HG02759 (cell line): ENCODE measurements around the gene TMEM255B.
A peak's percentile ranks its signal among the peaks of the same experiment; 100 is the strongest.
"Not testable (repeated sequence)": the region's sequence is repeated elsewhere in the genome, so short reads cannot be mapped to it uniquely, and the experiment has no call there.

Experiments used
- ATAC-seq: cut with Tn5 transposase; IDR thresholded peaks from one replicate; pipeline ENCODE4 v1.9.1; 2021; ENCODE audit warnings: mild to moderate bottlenecking, moderate library complexity; ENCODE audit not compliant: unreplicated experiment

TMEM255B gene

GRCh38 chr13:113758651-113759524 is at the start of gene TMEM255B:
TMEM255B (plus strand) TSS chr13:113759226; CDS start chr13:113759270, 44 bp downstream.
- ATAC-seq, result peak; percentile 92

DNA sequence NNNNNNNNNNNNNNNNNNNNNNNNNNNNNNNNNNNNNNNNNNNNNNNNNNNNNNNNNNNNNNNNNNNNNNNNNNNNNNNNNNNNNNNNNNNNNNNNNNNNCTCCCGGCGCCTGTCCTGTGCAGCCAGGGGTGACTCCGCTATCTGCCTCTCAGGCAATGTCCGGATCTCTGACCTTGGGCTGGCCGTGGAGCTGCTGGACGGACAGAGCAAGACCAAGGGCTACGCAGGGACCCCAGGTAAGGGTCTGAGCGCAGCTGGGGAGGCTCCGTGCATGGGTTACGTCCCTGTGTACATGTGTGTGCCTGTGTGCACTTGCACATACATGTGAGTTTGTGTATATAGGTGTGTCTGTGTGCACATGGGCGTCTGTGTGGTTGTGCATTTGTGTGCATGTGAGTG is 36.1 kb upstream of the TMEM255B start:
- ATAC-seq, result no peak

DNA sequence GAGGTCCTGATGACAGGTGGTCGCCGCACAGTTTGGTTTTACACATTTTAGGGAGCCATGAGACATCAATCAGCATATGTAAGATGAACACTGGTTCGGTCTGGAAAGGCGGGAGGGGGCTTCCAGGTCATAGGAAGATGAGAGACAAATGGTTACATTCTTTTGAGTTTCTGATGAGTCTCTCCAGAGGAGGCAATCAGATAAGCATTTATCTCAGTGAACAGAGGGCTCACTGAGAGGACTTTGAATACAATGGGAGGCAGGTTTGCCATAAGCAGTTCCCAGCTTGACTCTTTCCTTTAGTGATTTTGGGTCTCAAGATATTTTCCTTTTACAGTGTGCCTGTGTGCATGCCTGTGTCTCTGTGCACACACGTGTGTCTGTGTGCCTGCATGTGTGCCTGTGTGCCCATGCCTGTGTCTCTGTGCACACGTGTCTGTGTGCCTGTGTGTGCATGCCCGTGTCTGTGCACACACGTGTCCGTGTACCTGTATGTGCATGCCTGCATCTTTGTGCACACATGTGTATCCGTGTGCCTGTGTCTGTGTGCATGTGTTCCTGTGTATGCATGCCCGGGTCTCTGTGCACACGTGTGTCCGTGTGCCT is 35.5 kb upstream of the TMEM255B start:
- no peak for ATAC-seq

- no peak for ATAC-seq
Observed at GRCh38 chr13:113724016-113724758, 34.8 kb upstream of the TMEM255B start.

DNA sequence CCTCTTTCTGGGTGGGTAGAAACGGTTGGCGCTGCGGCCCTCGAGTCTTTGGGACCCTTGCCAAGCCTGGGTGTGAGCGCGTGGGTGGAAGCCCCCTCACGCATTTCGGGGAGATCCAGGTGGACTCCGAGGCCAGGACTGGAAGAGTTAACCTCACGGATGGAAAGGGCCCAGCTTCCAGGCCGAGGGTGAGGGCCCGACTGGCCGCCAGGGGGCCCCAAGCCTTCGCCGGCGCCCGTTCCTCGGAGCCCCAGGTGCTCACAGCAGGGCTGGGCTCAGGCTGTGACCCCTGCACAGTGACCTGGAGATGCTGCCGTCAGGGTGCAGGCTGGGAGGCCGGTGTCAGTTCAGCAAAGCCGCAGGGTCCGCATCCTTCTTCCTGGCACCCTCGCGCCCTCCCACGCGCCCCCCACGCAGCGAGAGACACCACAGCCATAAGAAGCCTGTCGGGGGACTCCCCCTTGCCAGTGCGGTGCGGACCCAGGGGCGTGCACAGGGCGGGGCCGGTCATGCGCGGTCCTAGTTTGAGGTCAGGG is 34.2 kb upstream of the TMEM255B start:
- ATAC-seq, result peak; percentile 94

DNA sequence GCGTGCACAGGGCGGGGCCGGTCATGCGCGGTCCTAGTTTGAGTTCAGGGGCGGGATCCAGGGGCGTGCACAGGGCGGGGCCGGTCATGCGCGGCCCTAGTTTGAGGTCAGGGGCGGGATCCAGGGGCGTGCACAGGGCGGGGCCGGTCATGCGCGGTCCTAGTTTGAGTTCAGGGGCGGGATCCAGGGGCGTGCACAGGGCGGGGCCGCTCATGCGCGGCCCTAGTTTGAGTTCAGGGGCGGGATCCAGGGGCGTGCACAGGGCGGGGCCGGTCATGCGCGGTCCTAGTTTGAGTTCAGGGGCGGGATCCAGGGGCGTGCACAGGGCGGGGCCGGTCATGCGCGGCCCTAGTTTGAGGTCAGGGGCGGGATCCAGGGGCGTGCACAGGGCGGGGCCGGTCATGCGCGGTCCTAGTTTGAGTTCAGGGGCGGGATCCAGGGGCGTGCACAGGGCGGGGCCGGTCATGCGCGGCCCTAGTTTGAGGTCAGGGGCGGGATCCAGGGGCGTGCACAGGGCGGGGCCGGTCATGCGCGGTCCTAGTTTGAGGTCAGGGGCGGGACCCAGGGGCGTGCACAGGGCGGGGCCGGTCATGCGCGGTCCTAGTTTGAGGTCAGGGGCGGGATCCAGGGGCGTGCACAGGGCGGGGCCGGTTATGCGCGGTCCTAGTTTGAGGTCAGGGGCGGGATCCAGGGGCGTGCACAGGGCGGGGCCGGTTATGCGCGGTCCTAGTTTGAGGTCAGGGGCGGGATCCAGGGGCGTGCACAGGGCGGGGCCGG is 33.5 kb upstream of the TMEM255B start:
- not testable (repeated sequence) for ATAC-seq

- ATAC-seq, result not testable (repeated sequence)
Observed at GRCh38 chr13:113726106-113726821, 32.8 kb upstream of the TMEM255B start.

GRCh38 chr13:113726961-113727411 is 32.0 kb upstream of the TMEM255B start:
- no peak for ATAC-seq

DNA sequence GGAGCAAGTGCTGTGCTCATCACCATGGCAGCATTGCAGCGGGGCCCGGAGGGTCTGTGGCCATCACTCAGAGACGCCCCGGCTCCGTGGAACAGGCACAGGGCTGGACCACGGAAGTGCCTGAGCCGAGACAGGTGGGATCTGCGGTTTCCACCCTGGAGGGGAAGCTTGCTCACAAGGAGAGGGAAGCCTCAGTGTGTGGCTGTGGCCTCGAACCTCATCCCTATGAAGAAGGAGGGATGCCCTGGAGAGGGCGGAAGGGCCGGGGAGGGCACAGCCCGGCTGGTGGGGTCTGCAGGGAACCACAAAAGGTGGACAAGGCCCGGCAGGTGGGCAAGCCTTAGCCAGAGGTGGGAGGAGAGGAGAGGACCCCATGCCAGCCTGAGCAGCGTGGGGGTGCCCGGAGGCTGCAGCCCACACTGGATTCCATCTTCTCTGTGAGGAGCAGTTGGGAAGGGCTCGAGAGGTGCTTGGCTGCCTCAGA is 30.4 kb upstream of the TMEM255B start:
- ATAC-seq, result no peak

DNA sequence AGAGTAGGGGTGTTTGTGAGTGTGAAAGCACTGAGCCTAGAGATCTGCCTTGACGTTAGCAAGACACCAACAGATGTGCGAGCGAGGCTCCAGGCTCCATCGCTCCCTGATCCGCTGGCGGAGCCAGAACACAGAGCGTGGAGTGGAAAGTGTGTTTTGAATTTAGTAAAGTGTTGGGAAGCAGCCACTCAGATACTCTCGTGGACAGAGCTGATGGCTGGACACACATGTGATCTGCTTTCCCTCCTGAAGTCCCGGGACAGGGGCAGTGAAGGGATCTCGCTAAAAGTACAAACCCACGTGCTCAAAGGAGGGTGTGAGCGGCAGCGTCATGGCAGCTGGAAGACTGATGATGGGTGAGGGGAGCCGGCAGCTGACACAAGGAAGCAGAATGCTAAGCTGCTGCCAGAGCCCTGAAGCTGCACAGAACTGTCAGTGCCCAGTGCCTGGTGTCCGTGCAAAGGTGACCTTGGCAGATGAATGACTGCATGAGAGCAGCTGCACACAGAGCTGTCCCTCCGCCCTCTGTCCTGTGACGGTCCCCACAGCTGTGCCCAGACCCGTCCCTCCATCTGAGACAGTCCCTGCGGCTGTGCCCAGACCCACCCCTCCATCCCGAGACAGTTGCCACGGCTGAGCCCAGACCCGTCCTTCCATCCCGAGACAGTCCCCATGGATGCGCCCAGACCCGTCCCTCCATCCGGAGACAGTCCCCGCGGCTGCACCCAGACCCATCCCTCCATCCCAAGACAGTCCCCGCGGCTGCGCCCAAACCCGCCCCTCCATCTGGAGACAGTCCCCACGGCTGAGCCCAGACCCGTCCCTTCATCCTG is 29.6 kb upstream of the TMEM255B start:
- ATAC-seq, result no peak

- no peak for ATAC-seq
Observed at GRCh38 chr13:113730258-113730691, 28.8 kb upstream of the TMEM255B start.

DNA sequence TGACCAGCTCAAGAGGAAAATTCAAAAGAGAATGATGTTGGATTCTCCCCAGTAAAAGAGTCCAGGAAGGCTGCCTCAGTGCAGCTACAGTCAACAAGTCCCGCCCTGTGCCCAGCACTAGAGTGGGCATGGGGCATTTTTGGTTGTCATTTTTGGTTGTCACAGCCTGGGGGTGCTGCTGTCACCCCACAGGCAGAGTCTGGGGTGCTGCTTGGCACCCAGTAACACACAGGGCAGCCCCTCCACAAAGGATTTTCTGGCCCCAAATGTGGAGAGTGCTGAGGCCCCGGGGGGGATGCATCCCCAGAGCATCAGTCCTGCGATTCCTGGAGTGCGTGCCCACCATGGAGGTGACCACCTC is 28.2 kb upstream of the TMEM255B start:
- ATAC-seq, result no peak

GRCh38 chr13:113731192-113732175 is 27.5 kb upstream of the TMEM255B start:
- ATAC-seq, result no peak

- no peak for ATAC-seq
Observed at GRCh38 chr13:113732176-113732960, 26.7 kb upstream of the TMEM255B start.

DNA sequence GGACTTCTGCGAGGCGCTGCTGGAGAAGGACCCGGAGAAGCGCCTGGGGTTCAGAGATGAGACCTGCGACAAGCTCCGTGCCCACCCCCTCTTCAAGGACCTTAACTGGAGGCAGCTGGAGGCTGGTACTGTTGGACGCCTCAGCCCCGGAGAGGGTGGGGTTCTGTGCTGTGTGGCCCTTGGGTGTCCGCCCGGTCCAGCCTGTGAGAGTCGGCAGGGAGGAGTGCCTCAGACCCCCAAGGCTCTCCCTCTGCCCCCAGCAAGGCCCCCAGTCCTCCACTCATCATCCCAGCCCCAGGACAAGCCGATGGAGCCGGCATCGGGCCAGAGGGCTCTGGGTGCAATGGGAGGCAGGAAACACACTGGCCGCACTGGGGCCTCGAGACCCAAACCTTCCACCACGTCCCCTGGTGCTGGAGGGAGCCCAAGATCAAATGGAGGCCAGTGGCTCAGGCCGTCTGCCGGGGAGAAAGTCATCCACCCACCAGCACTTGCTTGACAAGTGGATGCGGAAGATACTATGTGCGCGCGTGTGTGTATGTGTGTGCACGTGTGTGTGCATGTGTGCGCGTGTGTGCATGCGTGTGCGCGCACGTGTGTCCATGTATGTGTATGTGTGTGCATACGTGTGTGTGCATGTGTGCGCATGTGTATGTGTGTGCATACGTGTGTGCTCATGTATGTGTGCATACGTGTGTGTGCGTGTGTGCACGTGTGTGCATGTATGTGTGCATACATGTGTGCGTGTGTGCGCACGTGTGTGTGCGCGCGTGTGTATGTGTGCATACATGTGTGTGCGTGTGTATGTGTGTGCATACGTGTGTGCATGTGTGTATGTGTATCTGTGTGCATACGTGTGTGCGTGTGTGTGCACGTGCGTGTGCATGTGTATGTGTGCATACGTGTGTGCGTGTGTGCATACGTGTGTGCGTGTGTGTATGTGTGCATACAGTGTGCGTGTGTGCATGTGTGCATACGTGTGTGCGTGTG is 25.8 kb upstream of the TMEM255B start:
- ATAC-seq, result no peak
